Mesendoderm (in vitro differentiated cells): ENCODE measurements around the gene TDP2. TPM values are rescaled to one million over a fixed set of nuclear protein-coding genes. Genes with fewer than 3 reads are reported as not detected.

Experiments
- DNase-seq: peaks from one replicate; pipeline ENCODE4 v3.0.0; 2013
- H2AK5ac ChIP-seq: 2 replicates; pipeline ENCODE4 v1.6.1; 2013; ENCODE audit warnings: low read length, inconsistent platforms
- H2BK120ac ChIP-seq: 2 replicates; pipeline ENCODE4 v1.6.1; 2013; ENCODE audit warnings: low read depth, mild to moderate bottlenecking, low read length, moderate library complexity, mixed read lengths
- H2BK15ac ChIP-seq: replicated peaks from 2 replicates; pipeline ENCODE4 v1.6.1; 2013; ENCODE audit warnings: low read depth, mild to moderate bottlenecking, moderate library complexity
- H2BK5ac ChIP-seq: 2 replicates; pipeline ENCODE4 v1.6.1; 2013; ENCODE audit warnings: low read length, inconsistent platforms
- H3K18ac ChIP-seq: 2 replicates; pipeline ENCODE4 v1.6.1; 2013; ENCODE audit warnings: mild to moderate bottlenecking, low read length, mixed read lengths
- H3K23ac ChIP-seq: one replicate; pipeline ENCODE4 v1.6.1; 2013; ENCODE audit warnings: low read length
- H3K27ac ChIP-seq: 2 replicates; pipeline ENCODE4 v1.5.1; 2013; ENCODE audit warnings: low read depth, mild to moderate bottlenecking, inconsistent platforms, low read length, moderate library complexity
- H3K27me3 ChIP-seq: 2 replicates; pipeline ENCODE4 v1.6.1; 2013; ENCODE audit warnings: low read length, control low read depth, mild to moderate bottlenecking, inconsistent platforms; ENCODE audit not compliant: insufficient read depth, poor library complexity
- H3K36me3 ChIP-seq: 2 replicates; pipeline ENCODE4 v1.6.1; 2013; ENCODE audit warnings: low read length, inconsistent platforms; ENCODE audit not compliant: control insufficient read depth, insufficient read depth
- H3K4ac ChIP-seq: one replicate; pipeline ENCODE4 v1.6.1; 2013; ENCODE audit warnings: low read depth, mild to moderate bottlenecking, low read length, moderate library complexity
- H3K4me1 ChIP-seq: 2 replicates; pipeline ENCODE4 v1.6.1; 2013; ENCODE audit warnings: low read depth, low read length, inconsistent platforms; ENCODE audit not compliant: control insufficient read depth
- H3K4me2 ChIP-seq: 2 replicates; pipeline ENCODE4 v1.6.1; 2013; ENCODE audit warnings: low read length
- H3K4me3 ChIP-seq: 2 replicates; pipeline ENCODE4 v1.5.1; 2013; ENCODE audit warnings: mild to moderate bottlenecking, low read length
- H3K56ac ChIP-seq: one replicate; pipeline ENCODE4 v1.6.1; 2013; ENCODE audit warnings: low read length
- H3K79me1 ChIP-seq: 2 replicates; pipeline ENCODE4 v1.6.1; 2013; ENCODE audit warnings: low read length, inconsistent platforms
- H3K79me2 ChIP-seq: 2 replicates; pipeline ENCODE4 v1.6.1; 2013; ENCODE audit warnings: mild to moderate bottlenecking, low read length; ENCODE audit not compliant: control insufficient read depth, insufficient read depth
- H3K9ac ChIP-seq: 2 replicates; pipeline ENCODE4 v1.6.1; 2013; ENCODE audit warnings: low read length, inconsistent platforms
- H4K5ac ChIP-seq: one replicate; pipeline ENCODE4 v1.6.1; 2013; ENCODE audit warnings: low read length
- H4K8ac ChIP-seq: one replicate; pipeline ENCODE4 v1.6.1; 2013; ENCODE audit warnings: low read depth, mild to moderate bottlenecking, control low read depth, low read length, moderate library complexity
- WGBS: extraction: QIAGEN DNeasy Blood & Tissue Kit; methylation state at CpG from one replicate; pipeline ENCODE4 v1.1.7; 2013; ENCODE audit warnings: low lambda C conversion rate, missing lambda C conversion rate; ENCODE audit not compliant: insufficient coverage; ENCODE audit errors: extremely low coverage; 5-methylcytosine and 5-hydroxymethylcytosine counted together
- polyA plus RNA-seq, 2 experiments: library from polyadenylated mRNA; stranded (reverse); fragments of 200-250 nt; gene quantifications; one replicate each; pipeline ENCODE4 v1.2.3, GENCODE V29; 2013

Gene TDP2
- 45.3 TPM for polyA plus RNA-seq (2013, experiment 1 of 2)
- polyA plus RNA-seq (2013, experiment 2 of 2): 45.4 TPM

DNA sequence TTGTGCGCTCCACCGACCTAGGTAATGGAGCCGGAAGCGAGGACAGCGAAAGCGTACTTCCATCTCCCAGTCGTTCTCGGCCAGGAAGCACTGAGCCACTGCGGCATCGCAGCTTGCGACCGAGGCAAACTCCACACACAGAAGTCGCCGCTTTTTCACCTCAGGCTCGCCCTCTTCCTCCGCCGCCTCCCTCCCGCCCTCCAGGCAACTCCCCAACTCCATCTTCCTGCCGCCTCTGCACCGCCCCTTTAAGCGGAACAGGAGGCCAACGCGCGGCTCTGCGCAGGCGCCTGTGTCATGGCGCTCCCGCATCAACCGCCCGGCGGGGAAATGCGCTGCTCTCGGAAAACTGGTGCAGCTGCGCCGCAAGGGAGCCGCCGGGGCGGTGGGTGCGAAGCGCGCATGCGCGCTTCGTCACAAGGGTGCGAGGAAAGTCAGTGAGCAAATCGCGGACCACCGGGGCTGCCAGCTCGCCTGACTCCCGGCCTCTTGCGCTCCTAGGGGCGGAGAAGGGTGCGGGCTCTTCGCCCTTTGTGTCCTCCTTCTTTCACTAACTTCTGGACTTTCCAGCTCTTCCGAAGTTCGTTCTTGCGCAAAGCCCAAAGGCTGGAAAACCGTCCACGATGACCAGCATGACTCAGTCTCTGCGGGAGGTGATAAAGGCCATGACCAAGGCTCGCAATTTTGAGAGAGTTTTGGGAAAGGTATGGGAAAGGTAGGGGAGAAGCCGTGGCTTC lies at the start of gene TDP2, which contains the start of gene ACOT13:
Gene TDP2, minus strand, starts transcription at position 259 of the 737 bp plus-strand sequence. Its CDS starts 37 bp downstream, at position 222.
Gene ACOT13, plus strand, starts transcription at position 437 of the 737 bp plus-strand sequence. Its CDS starts 187 bp downstream, at position 624.
- no peaks in the 10 kb centered on the region for H3K27me3 ChIP-seq
- H3K4me2 ChIP-seq: peak within 1 kb of the TSS; percentile 68
- peaks cover 2% of the 10 kb centered on the region for H3K36me3 ChIP-seq
- DNase-seq: peak; percentile 99
- no peak within 1 kb of the TSS for H2BK120ac ChIP-seq
- peak within 1 kb of the TSS; percentile 61 for H3K4ac ChIP-seq
- no peak within 1 kb of the TSS for H2BK15ac ChIP-seq
- peak within 1 kb of the TSS; percentile 97 for H3K56ac ChIP-seq
- H4K8ac ChIP-seq: no peak within 1 kb of the TSS
- H3K27ac ChIP-seq: peak within 1 kb of the TSS; percentile 90
- peak within 1 kb of the TSS; percentile 87 for H3K4me3 ChIP-seq
- peak within 1 kb of the TSS; percentile 72 for H4K5ac ChIP-seq
- peak within 1 kb of the TSS; percentile 90 for H3K9ac ChIP-seq
- H3K23ac ChIP-seq: peak within 1 kb of the TSS; percentile 76
- peak within 1 kb of the TSS; percentile 85 for H2BK5ac ChIP-seq
- H3K79me1 ChIP-seq: peaks cover 4% of the 10 kb centered on the region
- H3K4me1 ChIP-seq: no peaks in the 10 kb centered on the region
- WGBS: no CpG with 5 or more reads among the region's 62 CpGs
- peak within 1 kb of the TSS; percentile 75 for H3K18ac ChIP-seq
- H3K79me2 ChIP-seq: peaks cover 15% of the 10 kb centered on the region
- no peak within 1 kb of the TSS for H2AK5ac ChIP-seq

DNA sequence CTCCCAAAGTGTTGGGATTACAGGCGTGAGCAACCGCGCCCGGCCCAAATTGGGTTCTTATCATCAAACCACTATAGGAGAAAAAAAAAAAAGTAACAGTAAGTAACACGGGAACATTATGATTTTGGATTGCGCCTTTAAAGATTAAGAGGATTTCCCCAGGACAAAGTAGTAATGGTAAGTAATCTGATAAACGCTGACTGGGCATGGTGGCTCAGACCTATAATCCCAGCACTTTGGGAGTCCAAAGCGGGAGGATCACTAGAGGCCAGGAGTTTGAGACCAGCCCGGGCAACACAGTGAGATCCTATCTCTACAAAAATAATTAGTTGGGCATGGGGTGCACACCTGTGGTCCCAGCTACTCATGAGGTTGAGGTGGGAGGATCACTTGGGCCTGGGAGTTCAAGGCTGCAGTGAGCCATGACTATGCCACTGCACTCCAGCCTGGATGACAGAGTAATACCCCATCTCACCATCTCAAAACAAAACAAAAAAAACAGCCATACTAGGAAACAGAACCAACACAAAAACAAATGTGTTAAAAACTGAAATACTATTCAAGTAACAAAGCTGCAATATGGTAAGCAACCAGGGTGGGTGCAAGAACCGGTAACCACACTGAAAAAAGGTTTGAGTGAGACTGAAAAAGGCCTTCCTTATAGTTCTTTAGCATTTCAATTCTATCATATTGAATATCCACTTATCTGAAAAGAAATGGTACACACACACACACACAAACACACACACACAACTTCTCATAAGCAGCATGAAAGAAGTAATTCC lies 44.0 kb upstream of the TDP2 start:
- Histone ChIP-seq H3K4me1 (no peaks in the 10 kb centered on the region), H3K79me2 (peaks cover 13% of the 10 kb centered on the region), H3K27ac (no peak overlapping the region), H2BK5ac (no peak overlapping the region), H3K79me1 (no peaks in the 10 kb centered on the region), H3K9ac (no peak overlapping the region), H3K4me3 (no peak overlapping the region), H2BK15ac (no peak overlapping the region), H3K56ac (no peak overlapping the region), H4K8ac (no peak overlapping the region), H3K23ac (no peak overlapping the region), H3K36me3 (peaks cover 2% of the 10 kb centered on the region), H3K4ac (no peak overlapping the region), H3K18ac (no peak overlapping the region), H4K5ac (no peak overlapping the region), H2BK120ac (no peak overlapping the region), H3K4me2 (no peak overlapping the region), H3K27me3 (no peaks in the 10 kb centered on the region), H2AK5ac (no peak overlapping the region)
- no peak for DNase-seq
- no CpG with 5 or more reads among the region's 10 CpGs for WGBS

DNA sequence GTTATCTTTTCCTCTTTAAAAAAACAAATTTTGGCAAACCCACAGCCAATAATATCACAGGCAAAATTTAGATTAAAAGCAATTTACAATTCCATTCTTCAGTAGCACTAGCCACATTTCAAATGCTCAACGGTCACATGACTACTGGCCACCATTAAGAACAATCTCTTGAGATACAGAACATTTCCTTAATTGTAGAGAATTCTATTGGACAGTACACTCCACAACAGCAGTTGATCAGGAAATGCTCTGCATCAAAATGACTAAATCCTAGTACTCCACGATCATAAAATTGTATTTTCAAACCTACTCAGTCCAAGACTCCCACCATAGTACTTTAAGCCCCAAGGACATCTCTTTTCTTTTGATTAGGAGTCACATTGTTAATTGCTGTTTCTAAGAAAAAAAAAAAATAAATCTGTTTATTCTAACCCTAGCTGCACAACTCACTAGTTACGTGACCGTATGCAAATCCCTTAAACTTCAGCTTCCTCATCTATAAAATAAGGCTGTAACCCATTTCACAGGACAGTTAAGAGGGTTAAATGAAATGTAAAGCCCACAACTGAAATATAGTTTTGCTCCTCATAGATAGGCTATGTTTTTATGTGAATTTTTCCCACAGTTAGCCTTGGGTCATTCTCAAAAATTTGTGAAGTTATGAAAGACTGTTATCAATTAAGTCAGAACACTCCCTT lies 42.5 kb upstream of the TDP2 start:
- Histone ChIP-seq H3K79me2 (peaks cover 7% of the 10 kb centered on the region), H3K23ac (no peak overlapping the region), H3K36me3 (peaks cover 2% of the 10 kb centered on the region), H2BK15ac (no peak overlapping the region), H4K8ac (no peak overlapping the region), H3K27ac (no peak overlapping the region), H3K27me3 (no peaks in the 10 kb centered on the region), H4K5ac (no peak overlapping the region), H2BK5ac (no peak overlapping the region), H2BK120ac (no peak overlapping the region), H3K18ac (no peak overlapping the region), H3K4ac (no peak overlapping the region), H3K56ac (no peak overlapping the region), H3K4me1 (no peaks in the 10 kb centered on the region), H3K79me1 (no peaks in the 10 kb centered on the region), H2AK5ac (no peak overlapping the region), H3K9ac (no peak overlapping the region), H3K4me3 (no peak overlapping the region), H3K4me2 (no peak overlapping the region)
- no peak for DNase-seq
- no CpG with 5 or more reads among the region's 4 CpGs for WGBS

DNA sequence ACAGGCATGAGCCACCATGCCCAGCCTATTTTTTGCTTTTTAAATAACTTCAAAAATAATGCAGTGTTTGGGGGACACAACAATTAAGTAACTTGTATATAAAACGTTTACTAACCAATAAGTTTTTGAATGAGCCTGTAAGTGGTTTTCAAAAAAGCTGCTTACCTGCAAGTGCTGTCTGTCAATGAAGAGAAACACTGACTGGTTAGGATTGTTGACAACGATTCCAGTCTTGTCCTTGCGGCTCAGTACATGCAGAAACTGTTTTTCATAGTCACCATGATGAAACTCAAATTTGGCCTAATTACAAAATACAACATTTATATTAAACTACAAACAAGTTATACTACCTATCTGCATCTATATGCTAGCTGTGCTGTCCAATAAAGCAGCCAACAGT lies 41.9 kb upstream of the TDP2 start:
- H3K36me3 ChIP-seq: peaks cover 2% of the 10 kb centered on the region
- no peak overlapping the region for H3K23ac ChIP-seq
- H3K18ac ChIP-seq: no peak overlapping the region
- no peak overlapping the region for H2BK15ac ChIP-seq
- H4K8ac ChIP-seq: no peak overlapping the region
- H4K5ac ChIP-seq: no peak overlapping the region
- H3K4me1 ChIP-seq: no peaks in the 10 kb centered on the region
- H3K4me2 ChIP-seq: no peak overlapping the region
- no peaks in the 10 kb centered on the region for H3K27me3 ChIP-seq
- H3K4me3 ChIP-seq: no peak overlapping the region
- H2BK5ac ChIP-seq: no peak overlapping the region
- DNase-seq: no peak
- no peak overlapping the region for H2AK5ac ChIP-seq
- H3K27ac ChIP-seq: no peak overlapping the region
- peaks cover 4% of the 10 kb centered on the region for H3K79me2 ChIP-seq
- no peak overlapping the region for H3K56ac ChIP-seq
- no peak overlapping the region for H3K9ac ChIP-seq
- no peak overlapping the region for H3K4ac ChIP-seq
- WGBS: no CpG with 5 or more reads among the region's 3 CpGs
- no peaks in the 10 kb centered on the region for H3K79me1 ChIP-seq
- H2BK120ac ChIP-seq: no peak overlapping the region

- H3K56ac ChIP-seq: no peak overlapping the region
- no peak overlapping the region for H3K4me2 ChIP-seq
- no peak overlapping the region for H3K4me3 ChIP-seq
- no peak overlapping the region for H3K23ac ChIP-seq
- no peak overlapping the region for H4K8ac ChIP-seq
- no peaks in the 10 kb centered on the region for H3K27me3 ChIP-seq
- no peak overlapping the region for H3K9ac ChIP-seq
- no peak overlapping the region for H2BK120ac ChIP-seq
- H3K18ac ChIP-seq: no peak overlapping the region
- no peaks in the 10 kb centered on the region for H3K79me1 ChIP-seq
- H3K36me3 ChIP-seq: peaks cover 4% of the 10 kb centered on the region
- no peak for DNase-seq
- H4K5ac ChIP-seq: no peak overlapping the region
- no peak overlapping the region for H2BK5ac ChIP-seq
- no peak overlapping the region for H3K4ac ChIP-seq
- no peak overlapping the region for H3K27ac ChIP-seq
- H2BK15ac ChIP-seq: no peak overlapping the region
- H3K79me2 ChIP-seq: no peaks in the 10 kb centered on the region
- no peaks in the 10 kb centered on the region for H3K4me1 ChIP-seq
- no peak overlapping the region for H2AK5ac ChIP-seq
Measured at GRCh38 chr6:24704468-24704867, 37.8 kb upstream of the TDP2 start.
